Keratinocyte (primary cell): ENCODE data around the gene NAALADL2.

Experiments used
- EZH2 ChIP-seq: IDR thresholded peaks from one replicate; pipeline ENCODE4 v1.6.1; 2012; ENCODE audit warnings: inconsistent platforms, mild to moderate bottlenecking, low read length, moderate library complexity
- TF ChIP-seq, protein P1 (sequence below), 3 experiments: IDR thresholded peaks in 1 of 3; conservative IDR thresholded peaks in 1 of 3; optimal IDR thresholded peaks in 1 of 3; 2 replicates in 2 of 3; 3 replicates in 1 of 3; pipeline versions ENCODE3 to v1.5.1; 2011; ENCODE audit warnings: low read length in 3 of 3, mild to moderate bottlenecking in 3 of 3, moderate library complexity in 2 of 3, control low read depth in 1 of 3, inconsistent platforms in 1 of 3; ENCODE audit not compliant: insufficient read depth in 2 of 3; ENCODE audit errors: extremely low read depth in 1 of 3

DNA sequence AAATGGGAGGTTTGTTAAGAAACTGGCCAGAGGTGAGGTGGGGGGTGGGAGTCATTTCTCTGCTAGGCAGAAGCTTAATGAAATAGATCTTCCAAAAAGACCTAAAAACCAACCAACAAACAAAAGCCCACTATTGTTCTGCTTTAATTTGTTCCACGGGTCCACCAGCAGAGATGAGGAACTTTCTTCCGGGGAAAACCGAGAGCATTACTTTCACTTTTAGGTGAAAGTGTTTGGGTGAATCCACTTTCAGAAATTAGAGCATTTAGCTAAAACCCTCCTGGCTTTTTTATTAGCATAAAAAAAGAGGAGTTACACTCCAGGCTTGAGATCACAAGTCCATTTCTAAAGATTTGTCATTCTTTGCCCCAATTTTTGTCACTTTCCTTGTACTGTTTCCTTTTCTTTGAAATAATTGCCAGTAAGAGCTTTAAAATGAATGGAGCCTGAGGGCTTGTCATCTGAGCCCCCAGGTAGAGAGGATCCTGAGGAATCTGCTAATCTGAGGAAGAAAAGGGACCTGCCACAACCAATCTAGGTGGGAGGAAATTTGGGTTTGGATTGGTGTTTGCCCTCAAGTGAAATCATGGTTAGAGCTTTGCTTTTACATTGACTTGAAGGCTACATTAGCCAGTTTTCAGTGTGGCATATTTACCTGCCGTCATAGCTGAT lies 667.6 kb downstream of the NAALADL2 start:
- TF ChIP-seq, protein P1, sequence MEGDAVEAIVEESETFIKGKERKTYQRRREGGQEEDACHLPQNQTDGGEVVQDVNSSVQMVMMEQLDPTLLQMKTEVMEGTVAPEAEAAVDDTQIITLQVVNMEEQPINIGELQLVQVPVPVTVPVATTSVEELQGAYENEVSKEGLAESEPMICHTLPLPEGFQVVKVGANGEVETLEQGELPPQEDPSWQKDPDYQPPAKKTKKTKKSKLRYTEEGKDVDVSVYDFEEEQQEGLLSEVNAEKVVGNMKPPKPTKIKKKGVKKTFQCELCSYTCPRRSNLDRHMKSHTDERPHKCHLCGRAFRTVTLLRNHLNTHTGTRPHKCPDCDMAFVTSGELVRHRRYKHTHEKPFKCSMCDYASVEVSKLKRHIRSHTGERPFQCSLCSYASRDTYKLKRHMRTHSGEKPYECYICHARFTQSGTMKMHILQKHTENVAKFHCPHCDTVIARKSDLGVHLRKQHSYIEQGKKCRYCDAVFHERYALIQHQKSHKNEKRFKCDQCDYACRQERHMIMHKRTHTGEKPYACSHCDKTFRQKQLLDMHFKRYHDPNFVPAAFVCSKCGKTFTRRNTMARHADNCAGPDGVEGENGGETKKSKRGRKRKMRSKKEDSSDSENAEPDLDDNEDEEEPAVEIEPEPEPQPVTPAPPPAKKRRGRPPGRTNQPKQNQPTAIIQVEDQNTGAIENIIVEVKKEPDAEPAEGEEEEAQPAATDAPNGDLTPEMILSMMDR (optimal IDR thresholded peaks at IDR 0.05 in 1 of 3, IDR thresholded peaks at IDR 0.05 in 1 of 3, conservative IDR thresholded peaks at IDR 0.05 in 1 of 3; ENCODE audit: extremely low read depth in 1 of 3, insufficient read depth in 2 of 3, low read length in 3 of 3), result no peak
- no peak for TF ChIP-seq EZH2
